ENCODE measurements around the gene CBLN3.
A peak's percentile ranks its signal among the peaks of the same experiment; 100 is the strongest.

The CBLN3 gene

DNA sequence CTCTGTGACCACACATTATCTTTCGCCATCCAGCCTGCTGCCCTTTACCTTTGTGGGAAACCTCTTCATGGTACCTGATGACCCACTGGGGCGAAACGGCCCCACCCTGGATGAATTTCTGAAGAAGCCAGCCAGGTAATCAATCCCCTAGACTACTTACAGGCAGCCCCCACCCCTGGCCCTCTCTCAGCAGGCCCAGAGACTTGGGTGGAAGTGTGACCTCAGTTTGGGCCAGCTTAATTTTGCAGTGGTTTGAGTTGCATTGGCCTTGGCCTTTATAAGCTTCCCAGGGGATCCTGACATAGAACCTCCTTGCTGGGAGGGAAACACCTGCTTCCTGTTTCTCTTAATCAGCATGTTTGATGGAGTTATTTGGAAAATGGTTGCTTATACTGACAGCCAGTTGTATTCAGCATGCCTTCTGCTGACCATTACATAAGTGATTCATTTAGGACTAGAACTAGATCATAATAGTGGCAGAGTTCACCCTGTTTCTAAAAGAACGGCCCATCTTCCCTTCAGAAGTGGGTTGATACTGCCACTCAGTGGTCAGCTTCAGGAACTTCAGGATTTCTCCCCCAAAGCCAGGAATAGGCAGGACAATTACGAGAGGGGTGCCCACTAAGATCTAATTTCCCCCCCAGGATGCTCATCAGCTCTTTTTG is 7.0 kb upstream of the CBLN3 start:
- no peaks in the 10 kb centered on the region for H3K9me3 ChIP-seq (replicated peaks in 1 of 11)
- H3K4me2 ChIP-seq: peak overlapping the region; percentile 70 to 99 (median 96)
- H4K20me1 ChIP-seq: peaks cover 4 to 67% (median 19%) of the 10 kb centered on the region in 11 experiments; a peak in 15 of 22 replicates
- peak overlapping the region; percentile 44 to 97 (median 90); a peak in 20 of 22 replicates for H3K27ac ChIP-seq
- H3K36me3 ChIP-seq: peaks cover 55 to 86% (median 78%) of the 10 kb centered on the region in 11 experiments
- H3K9ac ChIP-seq: peak overlapping the region; percentile 64 to 91 (median 83)
- peak in 5 of 11 experiments; percentile 39 to 92 (median 64); a peak in 8 of 22 replicates for TF ChIP-seq Cebpa-rat (IDR thresholded peaks at IDR 0.05)
- H3K4me1 ChIP-seq: peaks cover 84 to 100% (median 99%) of the 10 kb centered on the region in 10 experiments
- no peaks in the 10 kb centered on the region for H3K27me3 ChIP-seq
- H3K4me3 ChIP-seq: peak overlapping the region in 9 of 10 experiments; percentile 30 to 69 (median 61); a peak in 18 of 20 replicates

GRCh38 chr14:24435998-24436354 is 6.5 kb upstream of the CBLN3 start:
- H3K9me3 ChIP-seq (replicated peaks in 1 of 11): no peaks in the 10 kb centered on the region
- peaks cover 4 to 69% (median 24%) of the 10 kb centered on the region in 11 experiments; a peak in 15 of 22 replicates for H4K20me1 ChIP-seq
- peaks cover 54 to 86% (median 74%) of the 10 kb centered on the region in 11 experiments for H3K36me3 ChIP-seq
- peak overlapping the region; percentile 32 to 91 (median 83); a peak in 19 of 22 replicates for H3K9ac ChIP-seq
- H3K27me3 ChIP-seq: no peaks in the 10 kb centered on the region
- H3K4me3 ChIP-seq: peak overlapping the region in 8 of 10 experiments; percentile 55 to 69 (median 62); a peak in 14 of 20 replicates
- H3K4me2 ChIP-seq: peak overlapping the region; percentile 70 to 99 (median 96)
- peak overlapping the region in 10 of 11 experiments; percentile 41 to 97 (median 91); a peak in 20 of 22 replicates for H3K27ac ChIP-seq
- TF ChIP-seq Cebpa-rat (IDR thresholded peaks at IDR 0.05): no peak
- peaks cover 84 to 100% (median 99%) of the 10 kb centered on the region in 10 experiments for H3K4me1 ChIP-seq

DNA sequence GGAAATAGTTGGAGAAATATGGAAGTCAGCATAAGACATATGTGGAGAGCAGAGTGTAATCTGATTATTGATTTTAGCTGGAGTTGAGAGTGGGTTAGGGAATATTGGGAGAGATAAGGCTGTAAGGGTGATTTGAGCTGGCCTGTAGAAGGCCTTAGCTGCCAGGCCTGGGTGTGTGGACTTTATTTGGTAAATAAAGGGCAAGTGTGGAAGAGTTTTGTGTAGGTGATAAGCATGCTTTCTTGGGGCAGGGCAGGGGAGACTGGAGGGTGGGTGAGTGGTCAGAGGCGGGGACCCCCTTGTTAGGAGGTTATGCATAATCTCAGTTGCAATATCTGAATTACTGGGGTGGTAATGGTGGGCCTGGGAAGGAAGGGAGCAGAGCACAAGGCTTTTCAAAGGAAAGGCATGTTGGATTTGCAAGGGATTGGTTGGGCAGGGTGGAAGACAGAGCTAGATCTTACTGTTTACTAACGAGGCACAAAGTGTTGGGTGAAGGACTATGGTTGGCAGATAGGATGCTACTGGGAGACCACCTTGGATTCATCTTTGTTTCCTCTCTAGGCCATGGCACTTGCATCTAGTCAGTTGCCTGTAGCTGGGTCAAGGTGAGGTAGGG is 5.8 kb upstream of the CBLN3 start:
- peak overlapping the region in 4 of 10 experiments; percentile 5 to 63 (median 60); a peak in 1 of 20 replicates for H3K4me3 ChIP-seq
- peak overlapping the region in 10 of 11 experiments; percentile 1 to 91 (median 84); a peak in 14 of 22 replicates for H3K9ac ChIP-seq
- peaks cover 4 to 63% (median 23%) of the 10 kb centered on the region in 11 experiments; a peak in 15 of 22 replicates for H4K20me1 ChIP-seq
- H3K4me1 ChIP-seq: peaks cover 78 to 99% (median 96%) of the 10 kb centered on the region in 10 experiments
- H3K36me3 ChIP-seq: peaks cover 48 to 79% (median 68%) of the 10 kb centered on the region in 11 experiments
- peak overlapping the region in 9 of 11 experiments; percentile 81 to 97 (median 92); a peak in 18 of 22 replicates for H3K27ac ChIP-seq
- no peaks in the 10 kb centered on the region for H3K27me3 ChIP-seq
- H3K4me2 ChIP-seq: peak overlapping the region in 9 of 11 experiments; percentile 93 to 99 (median 98); a peak in 19 of 22 replicates
- no peaks in the 10 kb centered on the region for H3K9me3 ChIP-seq (replicated peaks in 1 of 11)
- no peak for TF ChIP-seq Cebpa-rat (IDR thresholded peaks at IDR 0.05)

- Histone ChIP-seq H3K9me3 (replicated peaks in 1 of 11) (no peaks in the 10 kb centered on the region), H3K27ac (peak overlapping the region in 8 of 11 experiments; percentile 5 to 97 (median 92); a peak in 15 of 22 replicates), H3K4me2 (peak overlapping the region in 10 of 11 experiments; percentile 7 to 99 (median 97); a peak in 19 of 22 replicates), H4K20me1 (peaks cover 4 to 58% (median 21%) of the 10 kb centered on the region in 11 experiments; a peak in 15 of 22 replicates), H3K27me3 (no peaks in the 10 kb centered on the region), H3K36me3 (peaks cover 41 to 73% (median 61%) of the 10 kb centered on the region in 11 experiments), H3K9ac (peak overlapping the region in 6 of 11 experiments; percentile 31 to 91 (median 86); a peak in 7 of 22 replicates), H3K4me1 (peaks cover 73 to 93% (median 90%) of the 10 kb centered on the region in 10 experiments), H3K4me3 (no peak overlapping the region)
- TF ChIP-seq Cebpa-rat (IDR thresholded peaks at IDR 0.05): no peak
Observed at GRCh38 chr14:24434676-24435075, 5.2 kb upstream of the CBLN3 start.

- TF ChIP-seq Cebpa-rat (IDR thresholded peaks at IDR 0.05): no peak
- Histone ChIP-seq H3K4me1 (peaks cover 73 to 93% (median 89%) of the 10 kb centered on the region in 10 experiments), H3K9me3 (replicated peaks in 1 of 11) (no peaks in the 10 kb centered on the region), H3K27ac (peak overlapping the region in 4 of 11 experiments; percentile 18 to 97 (median 94); a peak in 4 of 22 replicates), H3K9ac (0 out of 22 replicates have a peak overlapping the region, but pooled peaks of 2 of the 11 experiments have one; percentile 51 to 89), H3K4me2 (peak overlapping the region in 6 of 11 experiments; percentile 94 to 99 (median 97); a peak in 11 of 22 replicates), H3K27me3 (no peaks in the 10 kb centered on the region), H3K36me3 (peaks cover 35 to 66% (median 55%) of the 10 kb centered on the region in 11 experiments), H3K4me3 (no peak overlapping the region), H4K20me1 (peaks cover 4 to 53% (median 21%) of the 10 kb centered on the region in 11 experiments; a peak in 15 of 22 replicates)
Observed at GRCh38 chr14:24434036-24434435, 4.6 kb upstream of the CBLN3 start.

- no peaks in the 10 kb centered on the region for H3K9me3 ChIP-seq (replicated peaks in 1 of 11)
- peaks cover 22 to 51% (median 40%) of the 10 kb centered on the region in 11 experiments for H3K36me3 ChIP-seq
- peak overlapping the region; percentile 38 to 99 (median 95); a peak in 18 of 22 replicates for H3K9ac ChIP-seq
- H3K27ac ChIP-seq: peak overlapping the region in 7 of 11 experiments; percentile 12 to 98 (median 41); a peak in 10 of 22 replicates
- no peaks in the 10 kb centered on the region for H3K27me3 ChIP-seq
- H3K4me3 ChIP-seq: peak overlapping the region in 8 of 10 experiments; percentile 12 to 91 (median 84); a peak in 13 of 20 replicates
- peak overlapping the region; percentile 88 to 99 (median 98) for H3K4me2 ChIP-seq
- peaks cover 4 to 44% (median 21%) of the 10 kb centered on the region in 11 experiments; a peak in 15 of 22 replicates for H4K20me1 ChIP-seq
- peaks cover 76 to 93% (median 89%) of the 10 kb centered on the region in 10 experiments for H3K4me1 ChIP-seq
- TF ChIP-seq Cebpa-rat (IDR thresholded peaks at IDR 0.05): no peak
Observed at GRCh38 chr14:24432259-24433131, 3.0 kb upstream of the CBLN3 start.

GRCh38 chr14:24431569-24432258 is 2.2 kb upstream of the CBLN3 start:
- Histone ChIP-seq H3K27me3 (no peaks in the 10 kb centered on the region), H4K20me1 (peaks cover 4 to 42% (median 21%) of the 10 kb centered on the region in 11 experiments; a peak in 15 of 22 replicates), H3K4me3 (peak overlapping the region; percentile 78 to 91 (median 84)), H3K36me3 (peaks cover 22 to 44% (median 34%) of the 10 kb centered on the region in 11 experiments), H3K4me1 (peaks cover 68 to 93% (median 88%) of the 10 kb centered on the region in 10 experiments), H3K4me2 (peak overlapping the region; percentile 88 to 99 (median 98)), H3K9ac (peak overlapping the region; percentile 94 to 99 (median 97); a peak in 21 of 22 replicates), H3K9me3 (replicated peaks in 1 of 11) (no peaks in the 10 kb centered on the region), H3K27ac (peak overlapping the region in 10 of 11 experiments; percentile 96 to 99 (median 98); a peak in 20 of 22 replicates)
- TF ChIP-seq Cebpa-rat (IDR thresholded peaks at IDR 0.05): no peak

All from BLaER1 treated with 17β-estradiol and CSF1 and Interleukin-3, amounts not matched to agents 10 nM and 100 nM (cell line).